DOHH2 (cell line): Measurements from ENCODE around the gene NEGR1.

Source experiments
- H3F3A ChIP-seq: fragments of 200-600 bp; sonication (generic), shearing (Covaris generic); 2 replicates; pipeline ENCODE4 v1.6.0; 2016; ENCODE audit warnings: antibody characterized with exemption, mild to moderate bottlenecking; ENCODE audit not compliant: control insufficient read depth, insufficient read depth
- H3K27ac ChIP-seq: fragments of 200-600 bp; sonication (generic); 2 replicates; pipeline ENCODE4 v1.5.1; 2014; ENCODE audit warnings: low read depth, mild to moderate bottlenecking, low read length, moderate library complexity
- H3K27me3 ChIP-seq: fragments of 200-600 bp; sonication (generic); 2 replicates; pipeline ENCODE4 v1.6.1; 2014; ENCODE audit warnings: mild to moderate bottlenecking, low read length, mixed read lengths; ENCODE audit not compliant: control insufficient read depth
- H3K36me3 ChIP-seq: fragments of 200-600 bp; sonication (generic); 2 replicates; pipeline ENCODE4 v1.6.1; 2014; ENCODE audit warnings: mild to moderate bottlenecking, low read length, moderate library complexity, mixed read lengths; ENCODE audit not compliant: control insufficient read depth
- H3K4me1 ChIP-seq: fragments of 200-600 bp; sonication (generic); 2 replicates; pipeline ENCODE4 v1.6.1; 2014; ENCODE audit warnings: mild to moderate bottlenecking, low read length, mixed read lengths; ENCODE audit not compliant: control insufficient read depth
- H3K4me2 ChIP-seq: fragments of 200-600 bp; sonication (generic); 2 replicates; pipeline ENCODE4 v1.6.0; 2014; ENCODE audit warnings: mild to moderate bottlenecking, low read length, moderate library complexity
- H3K4me3 ChIP-seq: fragments of 200-600 bp; sonication (generic); 2 replicates; pipeline ENCODE4 v1.5.1; 2014; ENCODE audit warnings: mild to moderate bottlenecking, low read length, mixed read lengths
- H3K79me2 ChIP-seq: fragments of 200-600 bp; sonication (generic); 2 replicates; pipeline ENCODE4 v1.6.1; 2014; ENCODE audit warnings: mild to moderate bottlenecking, low read length, mixed read lengths; ENCODE audit not compliant: control insufficient read depth
- H3K9me2 ChIP-seq: fragments of 200-600 bp; sonication (generic); replicated peaks from 2 replicates; pipeline ENCODE4 v1.6.1; 2014; ENCODE audit warnings: mild to moderate bottlenecking, low read length, mixed read lengths; ENCODE audit not compliant: control insufficient read depth
- H3K9me3 ChIP-seq: fragments of 200-600 bp; sonication (generic); 2 replicates; pipeline ENCODE4 v1.6.1; 2014; ENCODE audit warnings: antibody characterized with exemption, low read length, mixed read lengths; ENCODE audit not compliant: control insufficient read depth, insufficient read depth
- H4K20me1 ChIP-seq: fragments of 200-600 bp; sonication (generic); 2 replicates; pipeline ENCODE4 v1.6.0; 2014; ENCODE audit warnings: low read depth, mild to moderate bottlenecking, antibody characterized with exemption, low read length, moderate library complexity; ENCODE audit not compliant: control insufficient read depth, insufficient read depth
- CTCF ChIP-seq: fragments of 200-600 bp; sonication (generic); IDR thresholded peaks from one replicate; pipeline ENCODE4 v1.5.1; 2014; ENCODE audit warnings: antibody characterized with exemption, mild to moderate bottlenecking, low read depth, low read length; ENCODE audit not compliant: poor library complexity, severe bottlenecking
- EZH2phosphoT487 ChIP-seq: fragments of 200-600 bp; sonication (generic); IDR thresholded peaks from 2 replicates; pipeline ENCODE4 v1.6.1; 2017; ENCODE audit warnings: borderline replicate concordance, mild to moderate bottlenecking, antibody characterized with exemption, low read length, moderate library complexity, mixed read lengths

NEGR1 gene

GRCh38 chr1:71438626-71439025, 843.7 kb downstream of the NEGR1 start:
- H3F3A ChIP-seq = no peaks in the 10 kb centered on the region
- no peaks in the 10 kb centered on the region for H3K27me3 ChIP-seq
- H3K79me2 ChIP-seq = no peaks in the 10 kb centered on the region
- H3K4me1 ChIP-seq = no peaks in the 10 kb centered on the region
- no peaks in the 10 kb centered on the region for H3K9me2 ChIP-seq
- no peaks in the 10 kb centered on the region for H3K36me3 ChIP-seq
- no peak for TF ChIP-seq EZH2phosphoT487
- no peak for TF ChIP-seq CTCF
- H3K27ac ChIP-seq = no peak overlapping the region
- H4K20me1 ChIP-seq = no peaks in the 10 kb centered on the region
- H3K4me3 ChIP-seq = no peak overlapping the region
- H3K9me3 ChIP-seq = no peaks in the 10 kb centered on the region
- H3K4me2 ChIP-seq = no peak overlapping the region

GRCh38 chr1:71435951-71436350, 846.4 kb downstream of the NEGR1 start:
- Histone ChIP-seq H3K4me2 (no peak overlapping the region), H3K9me3 (no peaks in the 10 kb centered on the region), H3K4me3 (no peak overlapping the region), H3K27ac (no peak overlapping the region), H3K36me3 (no peaks in the 10 kb centered on the region), H3K79me2 (no peaks in the 10 kb centered on the region), H4K20me1 (no peaks in the 10 kb centered on the region), H3K4me1 (no peaks in the 10 kb centered on the region), H3K27me3 (no peaks in the 10 kb centered on the region), H3F3A (no peaks in the 10 kb centered on the region), H3K9me2 (no peaks in the 10 kb centered on the region)
- TF ChIP-seq CTCF (no peak), EZH2phosphoT487 (no peak)

GRCh38 chr1:71434240-71434639, 848.1 kb downstream of the NEGR1 start:
- no peaks in the 10 kb centered on the region for H3K36me3 ChIP-seq
- H3K27ac ChIP-seq = no peak overlapping the region
- H3K4me2 ChIP-seq = no peak overlapping the region
- no peaks in the 10 kb centered on the region for H3K79me2 ChIP-seq
- H4K20me1 ChIP-seq = no peaks in the 10 kb centered on the region
- H3K4me3 ChIP-seq = no peak overlapping the region
- H3K9me2 ChIP-seq = no peaks in the 10 kb centered on the region
- no peaks in the 10 kb centered on the region for H3F3A ChIP-seq
- H3K27me3 ChIP-seq = no peaks in the 10 kb centered on the region
- no peaks in the 10 kb centered on the region for H3K4me1 ChIP-seq
- no peaks in the 10 kb centered on the region for H3K9me3 ChIP-seq
- TF ChIP-seq CTCF = no peak
- no peak for TF ChIP-seq EZH2phosphoT487

- H3F3A ChIP-seq = no peaks in the 10 kb centered on the region
- TF ChIP-seq EZH2phosphoT487 (no peak), CTCF (no peak)
- H3K4me2 ChIP-seq = no peak overlapping the region
- H3K27me3 ChIP-seq = no peaks in the 10 kb centered on the region
- no peaks in the 10 kb centered on the region for H3K36me3 ChIP-seq
- H3K79me2 ChIP-seq = no peaks in the 10 kb centered on the region
- H3K9me3 ChIP-seq = no peaks in the 10 kb centered on the region
- H3K9me2 ChIP-seq = no peaks in the 10 kb centered on the region
- no peaks in the 10 kb centered on the region for H3K4me1 ChIP-seq
- H4K20me1 ChIP-seq = no peaks in the 10 kb centered on the region
- no peak overlapping the region for H3K27ac ChIP-seq
- no peak overlapping the region for H3K4me3 ChIP-seq
These were observed 854.3 kb downstream of the NEGR1 start for GRCh38 chr1:71428029-71428428.
